A673 (cell line): ENCODE data around the gene CDH23.

Experiments used
- CTCF ChIP-seq: fragments of 300-800, 200-600 bp; sonication (generic); conservative IDR thresholded peaks from 2 replicates; pipeline ENCODE4 v1.5.1; 2017; ENCODE audit warnings: low read depth, mild to moderate bottlenecking, antibody characterized with exemption, low read length, moderate library complexity, mixed read lengths
- EZH2 ChIP-seq: fragments of 200-600 bp; sonication (generic); IDR thresholded peaks from 2 replicates; pipeline ENCODE4 v1.6.1; 2017; ENCODE audit warnings: borderline replicate concordance, low read depth, mild to moderate bottlenecking, mixed read lengths, antibody characterized with exemption, low read length; ENCODE audit not compliant: poor library complexity, severe bottlenecking

DNA sequence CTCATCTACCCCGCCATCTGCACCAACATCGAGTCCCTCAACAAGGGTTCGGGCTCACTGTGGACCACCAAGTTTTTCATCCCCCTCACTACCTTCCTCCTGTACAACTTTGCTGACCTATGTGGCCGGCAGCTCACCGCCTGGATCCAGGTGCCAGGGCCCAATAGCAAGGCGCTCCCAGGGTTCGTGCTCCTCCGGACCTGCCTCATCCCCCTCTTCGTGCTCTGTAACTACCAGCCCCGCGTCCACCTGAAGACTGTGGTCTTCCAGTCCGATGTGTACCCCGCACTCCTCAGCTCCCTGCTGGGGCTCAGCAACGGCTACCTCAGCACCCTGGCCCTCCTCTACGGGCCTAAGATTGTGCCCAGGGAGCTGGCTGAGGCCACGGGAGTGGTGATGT, 34.6 kb upstream of the CDH23 start:
- TF ChIP-seq CTCF (no peak), EZH2 (no peak)
